Skeletal muscle tissue (tissue), 4 donors: ENCODE results near the gene DKKL1. TPM values are rescaled to one million over a fixed set of nuclear protein-coding genes. Genes with fewer than 3 reads are reported as not detected.

Source experiments
- H3K27ac ChIP-seq: one replicate; pipeline ENCODE4 v1.7.0; 2013; ENCODE audit warnings: mild to moderate bottlenecking, low read depth, low read length, inconsistent platforms
- H3K27me3 ChIP-seq, 3 donors: one replicate each; pipeline ENCODE4 v1.7.0; 2013; ENCODE audit warnings: low read length in 3 of 3; ENCODE audit not compliant: control insufficient read depth in 3 of 3, insufficient read depth in 3 of 3
- H3K36me3 ChIP-seq, 3 donors: one replicate each; pipeline ENCODE4 v1.7.0; 2013; ENCODE audit warnings: low read length in 3 of 3; ENCODE audit not compliant: control insufficient read depth in 3 of 3, insufficient read depth in 3 of 3
- H3K4me1 ChIP-seq, 3 donors: one replicate each; pipeline ENCODE4 v1.7.0; 2013; ENCODE audit warnings: low read length in 3 of 3, mild to moderate bottlenecking in 3 of 3; ENCODE audit not compliant: control insufficient read depth in 3 of 3, insufficient read depth in 3 of 3
- H3K4me3 ChIP-seq, 3 donors: one replicate each; pipeline ENCODE4 v1.7.0; 2013; ENCODE audit warnings: low read length in 3 of 3
- H3K9ac ChIP-seq, 3 donors: one replicate each; pipeline ENCODE4 v1.7.0; 2013; ENCODE audit warnings: low read length in 3 of 3, mild to moderate bottlenecking in 3 of 3, moderate library complexity in 2 of 3, low read depth in 1 of 3
- H3K9me3 ChIP-seq, 3 donors: one replicate each; pipeline ENCODE4 v1.7.0; 2013; ENCODE audit warnings: low read length in 3 of 3; ENCODE audit not compliant: control insufficient read depth in 3 of 3
- total RNA-seq: library from RNA; depleted of rRNA; stranded (reverse); fragments of >200 nt; gene quantifications from one replicate; pipeline ENCODE4 v1.2.3, GENCODE V29; 2014
- donor health status: Osteomylitis.

Gene DKKL1
- total RNA-seq, 1 donor from 2014 or later = 0.52 TPM

- H3K9me3 ChIP-seq = peaks cover 0 to 3% (median 0%) of the 10 kb centered on the region in 3 donors
- no peak overlapping the region for H3K27ac ChIP-seq
- H3K4me1 ChIP-seq = no peaks in the 10 kb centered on the region
- peaks cover 10 to 14% (median 13%) of the 10 kb centered on the region in 3 donors for H3K27me3 ChIP-seq
- H3K4me3 ChIP-seq = no peak overlapping the region
- H3K9ac ChIP-seq = no peak overlapping the region
- H3K36me3 ChIP-seq = no peaks in the 10 kb centered on the region
These were observed 14.8 kb downstream of the DKKL1 start for GRCh38 chr19:49378512-49378911.

- Histone ChIP-seq H3K4me3 (no peak overlapping the region), H3K36me3 (no peaks in the 10 kb centered on the region), H3K27ac (no peak overlapping the region), H3K27me3 (peaks cover 6 to 7% (median 7%) of the 10 kb centered on the region in 3 donors), H3K4me1 (no peaks in the 10 kb centered on the region), H3K9ac (no peak overlapping the region), H3K9me3 (peaks cover 0 to 3% (median 0%) of the 10 kb centered on the region in 3 donors)
These were observed 16.7 kb downstream of the DKKL1 start for GRCh38 chr19:49380391-49380790.

GRCh38 chr19:49382639-49383038 lies 19.0 kb downstream of the DKKL1 start:
- Histone ChIP-seq H3K27ac (no peak overlapping the region), H3K9ac (no peak overlapping the region), H3K4me3 (no peak overlapping the region), H3K4me1 (no peaks in the 10 kb centered on the region), H3K36me3 (no peaks in the 10 kb centered on the region), H3K9me3 (peaks cover 0 to 3% (median 0%) of the 10 kb centered on the region in 3 donors), H3K27me3 (peaks cover 0 to 3% (median 0%) of the 10 kb centered on the region in 3 donors)

GRCh38 chr19:49383599-49383998 lies 19.9 kb downstream of the DKKL1 start:
- Histone ChIP-seq H3K9me3 (peaks cover 0 to 3% (median 0%) of the 10 kb centered on the region in 3 donors), H3K36me3 (no peaks in the 10 kb centered on the region), H3K27ac (no peak overlapping the region), H3K27me3 (peaks cover 0 to 6% (median 3%) of the 10 kb centered on the region in 3 donors), H3K4me1 (no peaks in the 10 kb centered on the region), H3K9ac (no peak overlapping the region), H3K4me3 (no peak overlapping the region)

GRCh38 chr19:49387936-49388372 lies 24.3 kb downstream of the DKKL1 start, which contains the start of gene KASH5:
Gene KASH5, plus strand, starts transcription at chr19:49388249. Its CDS starts 2,635 bp downstream, at chr19:49390884.
- no peaks in the 10 kb centered on the region for H3K9me3 ChIP-seq
- no peak within 1 kb of the TSS for H3K4me3 ChIP-seq

GRCh38 chr19:49389406-49389805 lies 25.7 kb downstream of the DKKL1 start:
- Histone ChIP-seq H3K36me3 (no peaks in the 10 kb centered on the region), H3K4me3 (no peak overlapping the region), H3K27me3 (peaks cover 0 to 30% (median 13%) of the 10 kb centered on the region in 3 donors)

More at GRCh38 chr19:49387936-49388372, 24.3 kb downstream of the DKKL1 start, which contains the start of gene KASH5:
- Histone ChIP-seq H3K9ac (no peak within 1 kb of the TSS), H3K36me3 (no peaks in the 10 kb centered on the region), H3K27ac (no peak within 1 kb of the TSS), H3K27me3 (peaks cover 0 to 26% (median 4%) of the 10 kb centered on the region in 3 donors), H3K4me1 (no peaks in the 10 kb centered on the region)

GRCh38 chr19:49390131-49390928 lies 26.7 kb downstream of the DKKL1 start:
- Histone ChIP-seq H3K36me3 (no peaks in the 10 kb centered on the region), H3K27ac (no peak overlapping the region), H3K27me3 (peaks cover 6 to 38% (median 20%) of the 10 kb centered on the region in 3 donors), H3K4me3 (no peak overlapping the region), H3K9ac (no peak overlapping the region), H3K4me1 (no peaks in the 10 kb centered on the region), H3K9me3 (no peaks in the 10 kb centered on the region)

More at GRCh38 chr19:49389406-49389805, 25.7 kb downstream of the DKKL1 start:
- H3K9me3 ChIP-seq = no peaks in the 10 kb centered on the region
- no peaks in the 10 kb centered on the region for H3K4me1 ChIP-seq
- no peak overlapping the region for H3K27ac ChIP-seq
- H3K9ac ChIP-seq = no peak overlapping the region

- H3K9me3 ChIP-seq = no peaks in the 10 kb centered on the region
These were observed 27.3 kb downstream of the DKKL1 start for GRCh38 chr19:49390929-49391359.

GRCh38 chr19:49391581-49392399 lies 28.1 kb downstream of the DKKL1 start:
- Histone ChIP-seq H3K9ac (no peak overlapping the region), H3K4me3 (no peak overlapping the region), H3K27me3 (peaks cover 8 to 43% (median 24%) of the 10 kb centered on the region in 3 donors), H3K36me3 (no peaks in the 10 kb centered on the region), H3K9me3 (no peaks in the 10 kb centered on the region), H3K4me1 (no peaks in the 10 kb centered on the region), H3K27ac (no peak overlapping the region)

More at GRCh38 chr19:49390929-49391359, 27.3 kb downstream of the DKKL1 start:
- H3K4me3 ChIP-seq = no peak overlapping the region
- H3K9ac ChIP-seq = no peak overlapping the region
- no peak overlapping the region for H3K27ac ChIP-seq
- peaks cover 8 to 43% (median 24%) of the 10 kb centered on the region in 3 donors for H3K27me3 ChIP-seq
- H3K36me3 ChIP-seq = no peaks in the 10 kb centered on the region
- H3K4me1 ChIP-seq = no peaks in the 10 kb centered on the region
